CD4-positive, alpha-beta T cell treated with Interleukin-2 at 100 ng/mL for 4 hours (primary cell): ENCODE data around the gene ASCC3.
"Not testable (repeated sequence)": the region's sequence is repeated elsewhere in the genome, so short reads cannot be mapped to it uniquely, and the experiment has no call there.

Experiments
- DNase-seq: peaks from one replicate; pipeline ENCODE4 v3.0.0-alpha.2; 2020; ENCODE audit warnings: low spot score

The ASCC3 gene

DNA sequence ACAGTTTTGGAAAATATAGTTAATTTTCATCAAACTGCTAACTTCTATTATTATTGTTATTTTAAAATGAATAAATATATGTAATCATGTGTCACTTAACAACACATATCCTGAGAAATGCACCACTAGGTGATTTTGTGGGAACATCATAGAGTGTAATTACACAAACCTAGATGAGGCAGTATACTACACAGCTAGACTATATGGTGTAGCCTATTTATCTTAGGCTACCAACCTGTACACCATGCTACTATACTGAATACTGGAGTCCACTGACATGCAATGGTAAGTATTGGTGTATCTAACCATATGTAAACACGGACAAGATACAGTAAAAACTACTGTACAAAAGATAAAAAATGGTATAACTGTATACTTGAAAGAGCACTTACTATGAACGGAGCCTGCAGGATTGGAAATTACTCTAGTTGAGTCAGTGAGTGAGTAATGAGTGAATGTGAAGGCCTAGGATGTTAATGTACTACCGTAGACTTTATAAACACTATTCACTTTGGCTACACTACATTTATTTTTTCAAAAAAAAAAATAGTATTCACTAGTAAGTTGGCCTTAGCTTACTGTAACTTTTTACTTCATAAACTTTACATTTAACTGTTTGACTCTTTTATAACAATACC lies 72.4 kb downstream of the ASCC3 start:
- no peak for DNase-seq

DNA sequence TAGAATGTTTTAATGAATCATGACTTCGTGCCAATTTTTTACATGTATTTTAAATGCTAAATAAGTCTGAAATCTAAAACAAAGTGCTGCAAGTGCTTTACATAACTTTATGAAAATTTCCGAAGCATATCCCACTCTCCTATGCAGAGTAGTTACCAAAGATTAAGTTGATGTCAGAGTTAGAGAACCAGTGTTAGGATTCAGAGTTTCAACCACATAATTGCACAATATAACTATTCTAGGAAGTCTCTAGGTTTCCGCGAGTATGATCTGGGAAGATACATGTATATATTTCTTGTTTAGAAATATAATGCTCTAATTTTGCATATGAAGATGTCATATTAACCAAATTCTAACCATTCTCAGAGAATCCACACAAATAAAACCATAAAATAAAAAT lies 74.8 kb downstream of the ASCC3 start:
- no peak for DNase-seq

DNA sequence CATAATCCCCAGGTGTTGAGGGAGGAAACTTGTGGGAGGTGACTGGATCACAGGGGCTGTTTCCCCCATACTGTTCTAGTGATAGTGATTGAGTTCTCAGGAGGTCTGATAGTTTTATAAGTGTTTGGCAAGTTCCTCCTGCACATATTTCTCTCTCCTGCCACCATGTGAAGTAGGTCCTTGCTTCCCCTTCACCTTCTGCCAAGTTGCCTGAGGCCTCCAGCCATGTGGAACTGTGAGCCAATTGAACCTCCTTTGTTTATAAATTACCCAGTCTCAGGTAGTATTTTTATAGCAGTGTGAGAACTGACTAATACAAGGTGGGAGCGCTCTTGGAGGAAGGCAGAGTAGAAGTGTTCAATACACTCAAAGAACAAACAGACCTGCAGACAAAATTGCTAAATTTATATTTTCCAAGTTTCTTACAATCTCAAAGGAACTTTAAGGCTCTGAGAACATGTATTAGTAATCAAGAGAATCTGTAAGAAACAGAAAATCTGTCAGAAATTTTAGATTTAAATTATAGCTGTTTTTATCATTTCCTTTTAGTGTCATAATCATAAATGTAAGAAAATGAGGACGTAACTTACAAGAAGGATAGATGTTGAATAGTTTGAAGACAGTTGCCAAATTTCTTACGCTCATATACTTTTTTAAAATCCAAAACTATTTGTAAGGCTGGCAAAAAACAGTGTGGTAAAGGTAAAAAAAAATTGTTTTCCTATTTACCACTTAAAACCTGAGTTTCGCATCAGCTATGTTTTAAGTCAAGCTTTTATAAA lies 77.7 kb downstream of the ASCC3 start:
- DNase-seq = no peak

DNA sequence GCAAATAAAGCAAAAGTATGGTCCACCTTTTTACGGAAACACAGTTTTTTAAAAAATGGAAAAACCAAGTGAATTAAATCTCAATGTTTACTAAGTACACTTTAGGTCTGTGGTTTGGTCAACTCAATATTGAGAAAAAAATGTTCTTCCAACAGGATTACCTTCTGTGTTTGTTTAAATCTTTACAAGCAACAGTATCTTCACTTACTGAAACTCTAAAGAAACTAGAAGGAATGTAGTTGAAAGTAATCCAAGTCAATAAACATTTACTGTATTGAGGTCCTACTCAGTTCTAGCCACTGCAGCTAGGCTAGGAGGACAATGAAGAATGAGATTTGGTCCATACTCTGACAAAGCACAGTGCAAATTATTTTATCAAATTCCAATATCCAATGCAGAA lies 80.1 kb downstream of the ASCC3 start:
- no peak for DNase-seq

DNA sequence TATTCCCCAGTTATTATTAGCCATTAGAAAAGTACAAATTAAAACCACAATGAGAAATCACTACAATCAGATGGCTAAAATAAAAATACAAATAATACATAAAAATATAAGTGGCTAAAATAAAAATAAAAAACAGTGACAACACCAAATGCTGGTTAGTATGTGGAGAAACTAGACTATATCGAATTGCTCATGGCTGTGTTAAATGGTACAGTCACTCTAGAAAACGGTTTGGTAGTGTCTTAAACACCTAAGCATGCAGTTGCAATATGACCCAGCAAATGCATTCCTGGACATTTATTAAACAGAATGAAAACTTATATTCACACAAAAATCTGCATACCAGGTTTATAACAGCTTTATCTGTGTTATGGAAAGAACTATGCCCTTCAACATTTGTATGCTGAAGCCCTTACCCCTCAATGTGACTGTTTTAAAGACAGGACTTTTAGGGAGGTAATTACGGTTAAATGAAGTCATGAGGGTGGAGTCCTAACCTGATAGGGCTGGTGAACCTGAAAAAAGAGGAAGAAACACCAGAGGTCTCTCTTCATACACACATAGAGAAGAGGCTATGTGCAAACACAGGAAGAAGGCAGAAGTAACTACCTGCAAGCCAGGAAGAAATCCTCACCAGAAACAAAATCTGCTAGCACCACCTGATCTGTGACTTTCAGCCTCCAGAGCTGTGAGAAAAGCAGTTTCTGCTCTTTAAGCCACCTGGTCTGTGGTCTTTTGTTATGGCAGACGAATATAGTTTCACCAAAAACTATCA lies 84.9 kb downstream of the ASCC3 start:
- DNase-seq = no peak

DNA sequence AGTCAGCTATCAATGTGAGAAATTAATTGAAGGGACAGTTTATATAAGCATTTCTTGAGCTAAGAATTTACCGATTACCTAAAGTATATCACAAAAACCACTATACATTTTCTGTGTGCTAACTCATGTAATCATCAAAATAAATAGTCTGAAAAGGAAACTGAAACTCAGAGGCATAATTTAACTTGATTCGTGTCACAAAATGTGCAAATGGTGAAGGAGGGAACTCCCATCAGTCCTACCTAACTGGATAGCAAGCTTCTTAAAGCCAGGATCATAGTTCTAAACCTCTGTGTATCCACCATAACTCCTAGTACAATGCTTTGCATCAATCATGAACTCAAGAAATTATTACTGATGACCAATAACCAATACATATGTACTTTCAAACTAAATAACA lies 91.0 kb downstream of the ASCC3 start:
- no peak for DNase-seq

DNA sequence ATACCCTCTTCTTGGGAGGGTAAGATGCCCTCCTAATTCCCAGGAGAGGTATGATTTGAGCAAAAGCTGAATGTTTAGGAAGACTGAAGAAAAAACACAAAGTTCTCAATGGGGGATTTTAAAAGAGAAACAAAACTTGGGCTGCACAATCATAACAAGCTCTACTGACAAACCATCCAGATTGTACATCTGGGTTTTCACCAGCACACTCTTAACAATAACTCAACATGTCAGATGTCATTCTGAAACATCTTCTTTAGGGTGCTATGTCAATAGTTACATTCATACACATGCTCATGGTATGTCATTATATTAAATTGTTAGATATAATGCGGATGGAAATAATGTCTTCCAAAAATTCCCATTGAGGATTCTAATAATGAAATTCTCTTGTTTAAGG lies 95.1 kb downstream of the ASCC3 start:
- DNase-seq = no peak

DNA sequence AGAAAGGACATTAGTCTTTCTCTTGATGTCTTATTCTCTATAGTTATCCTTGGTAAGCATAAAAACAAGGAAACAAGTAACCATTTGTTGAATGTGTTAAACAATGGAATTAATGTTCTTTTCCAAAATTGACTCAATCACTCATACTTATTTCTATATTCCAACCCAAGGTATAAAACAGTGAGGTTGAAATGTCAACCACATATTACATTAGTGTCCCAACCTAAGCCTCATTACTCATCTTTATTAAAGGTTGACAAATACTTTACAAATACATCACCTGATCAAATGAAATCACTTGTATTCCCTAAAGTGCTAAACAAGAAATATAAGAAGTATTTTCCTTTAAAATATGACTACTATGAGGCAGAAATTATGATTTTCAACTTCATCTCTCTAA lies 100.5 kb downstream of the ASCC3 start:
- DNase-seq = no peak

DNA sequence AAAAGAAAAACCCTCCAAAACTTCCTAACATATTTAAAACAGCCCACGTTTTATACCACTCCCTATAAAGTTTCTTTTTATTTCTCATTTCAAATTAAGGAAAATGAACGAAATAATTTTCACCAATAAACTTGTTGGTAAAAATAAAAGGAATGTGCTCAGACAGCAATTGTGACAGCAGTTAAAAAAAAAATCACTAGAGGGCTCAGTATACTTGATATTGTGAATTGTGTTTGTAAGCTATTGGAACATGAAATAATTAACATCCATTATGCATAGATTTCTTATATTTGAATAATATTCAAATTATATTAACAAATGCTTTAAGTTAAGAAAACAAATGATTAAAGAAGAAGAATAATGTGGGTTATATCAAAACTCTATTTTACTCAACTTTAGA lies 105.5 kb downstream of the ASCC3 start:
- no peak for DNase-seq

DNA sequence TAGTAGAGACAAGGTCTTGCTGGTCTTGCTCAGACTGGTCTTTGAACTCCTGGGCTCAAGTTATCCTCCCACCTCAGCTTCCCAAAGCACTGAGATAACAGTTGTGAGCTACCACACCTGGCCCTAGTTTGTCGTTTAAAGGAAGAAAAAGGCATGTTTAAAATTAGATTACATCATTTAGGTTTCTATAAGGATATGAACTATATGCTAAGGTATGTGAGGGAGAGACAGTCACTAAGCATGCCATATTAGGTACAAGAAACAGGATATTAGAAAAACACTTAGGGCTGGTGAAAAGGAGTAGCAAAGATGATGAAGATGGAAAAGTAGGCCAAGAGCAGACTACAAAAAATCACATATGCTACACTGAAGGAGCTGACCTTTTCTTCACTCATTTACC lies 106.4 kb downstream of the ASCC3 start:
- DNase-seq = no peak

DNA sequence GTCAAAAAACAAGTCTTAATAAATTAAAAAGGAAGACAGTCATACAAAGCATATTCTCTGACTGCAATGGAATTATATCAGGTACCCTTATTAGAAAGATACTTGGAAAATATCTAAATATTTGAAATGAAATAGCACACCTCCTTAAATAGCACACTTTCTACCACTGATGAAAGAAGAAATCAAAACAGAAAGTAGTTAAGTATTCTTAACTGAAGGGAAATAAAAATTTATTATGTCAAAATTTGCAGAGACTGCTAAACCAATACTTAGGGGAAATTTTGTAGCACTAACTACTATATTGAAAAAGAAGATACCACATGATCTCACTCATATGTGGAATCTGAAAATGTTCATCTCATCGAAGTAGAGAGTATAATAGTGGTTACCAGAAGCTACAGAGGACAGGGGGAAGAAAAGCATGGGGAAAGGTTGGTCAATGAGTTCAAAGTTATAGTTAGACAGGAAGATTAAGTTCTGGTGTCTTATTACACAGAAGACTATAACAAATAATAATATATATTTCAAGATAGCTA lies 112.2 kb downstream of the ASCC3 start:
- no peak for DNase-seq

DNA sequence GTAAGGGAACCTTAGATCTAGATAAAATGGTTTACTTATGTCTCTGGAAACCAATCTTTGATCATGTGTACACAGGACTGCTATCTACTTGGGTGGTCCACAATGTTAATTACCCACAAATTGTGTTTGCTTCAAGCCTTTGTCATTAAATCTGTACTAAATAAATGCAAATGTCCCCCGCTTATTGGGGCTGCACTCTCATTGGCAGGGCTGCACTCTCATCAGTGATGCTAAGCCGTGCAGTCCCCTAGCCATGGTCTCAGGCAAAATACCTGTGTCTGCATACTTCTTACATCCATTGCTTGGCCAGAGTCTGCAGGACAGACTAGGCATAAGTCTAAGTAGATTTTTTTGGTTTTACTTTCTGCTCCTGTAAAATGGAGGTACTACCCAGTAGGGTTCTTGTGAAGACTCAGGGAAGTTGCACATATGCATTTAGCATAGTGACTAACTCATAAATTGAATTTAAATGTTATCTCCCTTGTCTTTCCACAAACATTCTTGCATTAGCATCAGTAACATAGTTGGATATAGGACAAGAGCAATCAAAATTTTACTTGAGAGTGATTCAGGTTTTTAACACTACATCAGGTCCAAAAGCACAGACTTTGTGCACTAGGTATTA lies 117.4 kb downstream of the ASCC3 start:
- no peak for DNase-seq

DNA sequence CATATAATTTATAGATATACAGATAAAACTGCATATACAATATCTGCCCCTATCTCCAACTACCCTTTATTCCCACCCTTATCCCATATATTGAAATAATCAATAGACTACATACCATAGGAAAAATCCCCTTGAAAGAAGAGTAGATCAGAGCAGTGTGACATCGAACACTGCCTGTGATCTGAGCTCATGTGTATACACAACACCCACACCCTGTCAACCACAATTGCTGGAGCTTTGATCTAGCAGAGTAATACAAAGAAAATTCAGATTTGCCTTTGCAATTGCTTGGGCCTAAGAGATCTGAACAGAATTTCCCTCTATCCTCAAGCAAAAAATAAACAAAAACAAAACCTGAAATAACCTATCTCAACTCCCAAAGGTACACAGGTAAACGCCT lies 119.3 kb downstream of the ASCC3 start:
- DNase-seq = no peak

DNA sequence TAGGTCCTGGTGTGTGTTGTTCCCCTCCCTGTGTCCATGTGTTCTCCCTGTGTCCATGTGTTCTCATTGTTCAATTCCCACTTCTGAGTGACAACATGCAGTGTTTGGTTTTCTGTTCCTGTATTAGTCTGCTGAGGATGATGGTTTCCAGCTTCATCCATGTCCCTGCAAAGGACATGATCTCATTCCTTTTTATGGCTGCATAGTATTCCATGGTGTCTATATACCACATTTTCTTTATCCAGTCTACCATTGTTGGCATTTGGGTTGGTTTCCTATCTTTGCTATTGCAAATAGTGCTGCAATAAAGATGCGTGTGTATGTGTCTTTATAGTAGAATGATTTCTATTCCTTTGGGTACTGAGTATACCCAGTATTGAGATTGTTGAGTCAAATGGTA lies 122.7 kb downstream of the ASCC3 start:
- DNase-seq = not testable (repeated sequence)

DNA sequence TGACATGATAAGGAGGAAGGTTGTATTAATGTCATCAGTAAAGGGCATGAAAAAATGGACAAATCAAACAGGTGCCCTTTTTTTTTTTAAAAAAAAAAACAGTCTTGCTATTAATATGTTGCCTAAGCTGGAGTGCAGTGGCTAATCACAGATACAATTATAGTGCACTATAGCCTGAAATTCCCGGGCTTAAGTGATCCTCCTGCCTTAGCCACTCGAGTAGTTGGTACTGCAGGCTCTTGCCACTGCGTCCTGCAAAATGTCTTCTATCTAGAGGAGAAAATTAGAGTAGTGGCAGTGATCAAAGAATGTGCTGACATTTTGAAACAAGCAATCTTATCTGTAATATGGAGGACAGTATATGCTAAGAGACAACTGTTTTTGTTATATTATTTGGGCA lies 127.7 kb downstream of the ASCC3 start:
- no peak for DNase-seq

DNA sequence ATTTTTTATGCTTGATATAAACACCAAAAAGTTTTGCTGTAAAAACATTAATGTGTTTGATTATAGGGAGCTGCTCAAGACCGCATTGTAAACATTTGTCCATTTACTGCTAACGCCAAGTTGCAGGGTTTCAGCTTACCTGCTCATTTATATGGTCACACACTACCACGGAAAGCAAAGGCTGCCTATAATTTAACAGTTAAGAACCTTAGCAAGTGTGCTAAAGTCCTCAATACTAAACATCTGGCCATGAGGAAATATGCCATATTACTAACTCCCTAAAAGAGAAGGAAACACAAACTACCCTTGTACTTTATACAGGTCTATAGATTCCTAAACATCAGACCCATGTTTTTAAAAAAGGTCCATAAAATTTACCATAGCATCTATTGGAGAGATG lies 129.5 kb downstream of the ASCC3 start:
- DNase-seq = no peak

DNA sequence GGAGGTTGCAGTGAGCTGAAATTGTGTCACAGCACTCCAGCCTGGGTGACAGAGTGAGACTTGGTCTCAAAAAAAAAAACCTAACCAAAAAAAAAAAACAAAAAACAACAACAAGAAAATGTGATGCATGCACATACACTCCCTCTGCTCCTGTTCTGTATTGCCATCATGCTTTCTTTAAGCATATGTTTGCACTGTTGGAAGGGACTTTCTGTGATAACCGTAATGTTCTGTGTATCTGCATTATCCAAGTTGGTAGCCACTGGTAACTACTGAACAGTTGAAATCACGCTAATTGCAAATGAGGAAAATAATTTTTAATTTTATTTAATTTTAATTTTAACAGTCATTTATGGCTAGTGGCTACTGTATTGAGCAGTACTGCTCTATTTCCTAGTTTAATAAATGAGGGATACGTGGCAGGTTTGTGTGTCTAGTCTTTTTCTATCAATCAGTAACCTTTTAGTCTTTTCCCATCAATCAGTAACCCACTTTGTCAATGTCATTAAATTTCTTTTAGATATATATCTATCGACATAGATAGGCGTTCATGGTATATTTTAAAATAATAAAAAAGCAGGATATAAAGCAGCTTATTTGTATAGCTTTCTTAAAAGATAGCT lies 135.6 kb downstream of the ASCC3 start:
- no peak for DNase-seq

DNA sequence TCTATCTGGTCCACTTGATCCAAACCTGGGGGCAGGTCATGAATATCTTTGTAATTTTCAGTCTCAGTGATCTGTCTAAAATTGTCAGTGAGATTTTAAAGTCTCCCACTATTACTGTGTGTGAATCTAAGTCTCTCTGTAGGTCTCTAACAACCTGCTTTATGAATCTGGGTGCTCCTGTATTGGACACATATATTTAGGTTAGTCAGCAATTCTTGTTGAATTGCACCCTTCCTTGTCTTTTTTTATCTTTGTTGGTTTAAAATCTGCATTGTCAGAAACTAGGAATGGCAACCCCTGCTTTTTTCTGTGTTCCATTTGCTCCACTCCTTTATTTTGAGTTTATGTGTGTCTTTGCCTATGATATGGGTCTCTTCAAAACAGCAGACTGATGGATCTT lies 140.7 kb downstream of the ASCC3 start:
- no peak for DNase-seq

DNA sequence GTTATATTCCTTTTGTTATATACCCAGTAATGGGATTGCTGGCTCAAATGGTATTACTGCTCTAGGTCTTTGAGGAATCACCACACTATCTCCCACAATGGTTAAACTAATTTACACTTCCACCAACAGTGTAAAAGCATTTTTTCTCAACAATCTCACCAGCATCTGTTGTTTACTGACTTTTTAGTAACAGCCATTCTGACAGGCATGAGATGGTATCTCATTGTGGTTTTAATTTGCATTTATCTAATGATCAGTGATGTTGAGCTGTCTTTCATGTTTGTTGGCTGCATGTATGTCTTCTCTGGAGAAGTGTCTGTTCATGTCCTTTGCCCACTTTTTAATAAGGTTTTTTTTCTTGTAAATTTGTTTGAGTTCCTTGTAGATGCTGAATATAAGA lies 143.4 kb downstream of the ASCC3 start:
- not testable (repeated sequence) for DNase-seq

DNA sequence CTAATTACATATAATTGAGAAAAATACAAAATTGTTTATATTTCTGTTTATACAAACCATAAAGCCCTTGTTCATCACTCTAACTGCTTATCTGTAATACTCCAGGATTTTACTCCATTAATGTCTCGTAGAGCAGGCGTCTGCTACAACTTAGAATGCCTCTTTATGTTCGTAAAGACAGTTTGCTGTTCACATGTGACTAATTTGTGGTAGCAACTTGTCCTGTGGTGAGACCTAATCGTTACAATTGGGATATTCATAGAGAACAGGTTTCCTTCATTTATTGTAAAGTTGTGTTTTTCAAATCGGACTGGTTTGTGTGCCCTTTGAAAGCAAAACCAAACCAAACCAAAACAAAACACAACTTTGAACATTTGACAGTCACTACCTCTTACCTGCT lies 149.7 kb downstream of the ASCC3 start:
- no peak for DNase-seq

DNA sequence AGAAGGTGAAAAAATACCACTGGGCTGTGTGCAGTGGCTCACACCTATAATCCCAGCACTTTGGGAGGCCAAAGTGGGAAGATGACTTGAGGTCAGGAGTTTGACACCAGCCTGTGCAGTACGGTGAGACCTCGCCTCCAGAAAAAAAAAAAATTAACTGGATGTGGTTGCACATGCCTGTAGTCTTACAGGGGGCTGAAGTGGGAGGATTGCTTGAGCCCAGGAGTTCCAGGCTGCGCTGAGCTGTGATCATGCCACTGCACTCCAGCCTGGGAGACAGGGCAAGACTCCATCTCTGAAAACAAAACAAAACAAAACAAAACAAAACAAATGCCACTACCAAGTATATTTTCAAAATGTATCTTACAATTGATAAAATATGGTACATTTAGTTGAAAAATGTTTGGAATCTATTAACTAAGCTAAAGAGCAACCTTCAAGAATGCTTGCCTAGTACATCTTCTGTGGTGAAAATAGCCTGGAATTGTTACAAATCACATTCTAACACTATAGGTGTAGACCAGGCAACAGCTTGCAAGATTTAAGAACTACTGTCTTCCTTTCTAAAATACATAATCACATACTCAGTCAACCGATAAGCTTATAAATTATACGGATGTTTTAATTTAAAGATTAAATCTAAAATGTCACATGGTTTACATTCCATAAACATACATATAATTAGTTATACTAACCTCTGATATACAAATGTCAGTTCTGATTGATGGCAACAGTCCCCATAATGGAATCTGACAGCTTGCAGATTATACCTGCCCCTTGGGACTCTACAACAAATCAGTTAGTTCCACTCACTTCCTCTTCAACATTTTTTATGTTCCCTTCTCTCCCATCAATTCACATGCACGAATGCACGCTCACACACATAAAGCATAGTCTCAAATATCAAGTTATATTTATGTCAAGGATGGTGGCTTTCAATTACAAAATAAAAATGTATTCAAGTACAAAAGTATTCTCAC lies 150.8 kb downstream of the ASCC3 start:
- no peak for DNase-seq
